T-cell (primary cell): ENCODE measurements around the gene FRG1. TPM values are rescaled to one million over a fixed set of nuclear protein-coding genes. Genes with fewer than 3 reads are reported as not detected.
"Not testable (repeated sequence)": the region's sequence is repeated elsewhere in the genome, so short reads cannot be mapped to it uniquely, and the experiment has no call there.

Experiments
- ATAC-seq, 4 experiments: fragments of 200-7000 bp in 3 of 4; fragments of 150-1000 bp in 1 of 4; cut with Tn5 transposase; replicated peaks in 1 of 4; 1 replicate in 3 of 4; 2 replicates in 1 of 4; pipeline ENCODE4 v1.10.0; 2021; ENCODE audit warnings: moderate library complexity in 3 of 4, mild to moderate bottlenecking in 2 of 4, moderate number of reproducible peaks in 1 of 4
- CTCF ChIA-PET, 2 donors: fragments of 300-600 bp; sonication (Branson Sonifier 250); formaldehyde crosslinking; loops; one replicate each; lab custom pipeline; 2022; ENCODE audit warnings: antibody characterized with exemption in 2 of 2; lab: Charles Lee
- POLR2A ChIA-PET, 2 donors: fragments of 300-600 bp; sonication (Branson Sonifier 250); formaldehyde crosslinking; loops; one replicate each; lab custom pipeline; 2022; ENCODE audit warnings: antibody characterized with exemption in 2 of 2; lab: Charles Lee
- DNase-seq, 35 experiments: peaks; one replicate each; pipeline versions ENCODE4 v3.0.0 to v3.0.0-alpha.2; 2013 to 2023
- H3K27ac ChIP-seq: one replicate; pipeline ENCODE4 v1.5.1; 2013; ENCODE audit warnings: low read length
- H3K27me3 ChIP-seq, 2 experiments: replicated peaks in 1 of 2; 1 replicate in 1 of 2; 2 replicates in 1 of 2; pipeline versions ENCODE4 v1.6.1 to v1.7.0; 2013; ENCODE audit warnings: low read length in 1 of 2, mixed read lengths in 1 of 2; ENCODE audit not compliant: control insufficient read depth in 2 of 2, insufficient read depth in 2 of 2; ENCODE audit errors: extremely low read depth in 1 of 2
- H3K36me3 ChIP-seq, 2 donors: 1 replicate in 1 of 2; 2 replicates in 1 of 2; pipeline versions ENCODE4 v1.6.1 to v1.7.0; 2013; ENCODE audit warnings: low read length in 1 of 2; ENCODE audit not compliant: control insufficient read depth in 2 of 2, insufficient read depth in 1 of 2; ENCODE audit errors: extremely low read depth in 1 of 2
- H3K4me1 ChIP-seq, 2 experiments: 1 replicate in 1 of 2; 2 replicates in 1 of 2; pipeline versions ENCODE4 v1.6.1 to v1.7.0; 2013; ENCODE audit warnings: low read length in 2 of 2, mixed read lengths in 1 of 2; ENCODE audit not compliant: insufficient read depth in 2 of 2, control insufficient read depth in 1 of 2; ENCODE audit errors: extremely low read depth in 1 of 2
- H3K4me3 ChIP-seq, 2 donors: 1 replicate in 1 of 2; 2 replicates in 1 of 2; pipeline versions ENCODE4 v1.5.1 to v1.7.0; 2013; ENCODE audit warnings: mild to moderate bottlenecking in 2 of 2, low read length in 1 of 2, moderate library complexity in 1 of 2; ENCODE audit not compliant: control insufficient read depth in 1 of 2; ENCODE audit errors: extremely low read depth in 1 of 2
- H3K9me3 ChIP-seq: 2 replicates; pipeline ENCODE4 v1.7.0; 2013
- H3K27ac Mint-ChIP-seq, 2 donors: one replicate each; pipeline ENCODE4 v1.8.0; 2020 to 2021; ENCODE audit warnings: mild to moderate bottlenecking in 2 of 2, mixed read lengths in 2 of 2
- H3K27me3 Mint-ChIP-seq, 2 donors: one replicate each; pipeline ENCODE4 v1.8.0; 2021 to 2022; ENCODE audit warnings: mixed read lengths in 2 of 2
- H3K36me3 Mint-ChIP-seq: one replicate; pipeline ENCODE4 v1.8.0; 2021; ENCODE audit warnings: mixed read lengths
- H3K4me1 Mint-ChIP-seq, 3 donors: one replicate each; pipeline ENCODE4 v1.8.0; 2020 to 2022; ENCODE audit warnings: mixed read lengths in 3 of 3, mild to moderate bottlenecking in 1 of 3
- H3K4me3 Mint-ChIP-seq, 3 donors: one replicate each; pipeline ENCODE4 v1.8.0; 2020 to 2022; ENCODE audit warnings: mild to moderate bottlenecking in 3 of 3, mixed read lengths in 3 of 3, moderate library complexity in 3 of 3
- H3K9me3 Mint-ChIP-seq, 3 donors: one replicate each; pipeline ENCODE4 v1.8.0; 2020 to 2022; ENCODE audit warnings: mixed read lengths in 3 of 3
- WGBS: methylation state at CpG from one replicate; pipeline ENCODE4 v1.1.5; 2013; ENCODE audit warnings: missing lambda C conversion rate; ENCODE audit not compliant: insufficient coverage; 5-methylcytosine and 5-hydroxymethylcytosine counted together
- total RNA-seq, 35 experiments: library from RNA in 6 of 35; stranded (reverse) in 6 of 35; fragments of 120-200 nt in 1 of 35; gene quantifications; one replicate each; pipeline versions ENCODE4 v1.2.1 to v1.2.4 and lab custom pipeline; 2013 to 2026

FRG1 gene
- total RNA-seq, 5 donors from 2014 or later (not counting 1 experiment from before 2014, with no cell fraction given): 42.4 to 52.9 (median 49.1) TPM

GRCh38 chr4:189969291-189969690 lies 28.6 kb downstream of the FRG1 start:
- H3K4me1 ChIP-seq, H3K27ac Mint-ChIP-seq, DNase-seq, H3K4me3 Mint-ChIP-seq, H3K9me3 ChIP-seq, POLR2A ChIA-PET, H3K27me3 ChIP-seq, H3K36me3 ChIP-seq, H3K4me1 Mint-ChIP-seq, H3K4me3 ChIP-seq, H3K36me3 Mint-ChIP-seq, H3K27ac ChIP-seq, CTCF ChIA-PET, ATAC-seq, H3K27me3 Mint-ChIP-seq: not testable (repeated sequence)
- H3K9me3 Mint-ChIP-seq: peaks cover 16 to 26% (median 18%) of the 10 kb centered on the region in 3 donors
- no CpG with 5 or more reads among the region's 1 CpG for WGBS

DNA sequence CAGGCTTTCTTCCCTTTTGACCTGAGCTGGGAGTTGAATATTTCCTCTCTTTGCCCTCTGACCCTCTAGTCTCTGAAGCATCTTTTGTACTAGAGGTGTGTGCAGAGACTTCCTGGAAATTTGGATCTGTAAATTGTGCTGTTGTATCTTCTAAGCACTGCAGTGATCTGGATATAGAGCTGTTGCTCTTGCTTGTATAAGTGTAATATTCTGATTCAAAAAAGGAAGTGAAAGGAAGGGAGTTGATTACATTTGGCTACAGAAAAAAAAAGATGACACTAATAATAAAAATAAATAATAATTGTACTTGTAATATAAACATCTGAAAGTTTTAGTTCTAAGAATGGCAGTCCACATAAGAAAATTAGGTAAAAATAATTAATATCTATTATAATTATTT lies 33.0 kb downstream of the FRG1 start:
- Histone ChIP-seq H3K27ac (no peak overlapping the region), H3K36me3 (no peaks in the 10 kb centered on the region), H3K9me3 (no peaks in the 10 kb centered on the region), H3K4me3 (no peak overlapping the region), H3K4me1 (no peaks in the 10 kb centered on the region), H3K27me3 (no peaks in the 10 kb centered on the region)
- no peak for DNase-seq
- H3K4me3 Mint-ChIP-seq: no peak overlapping the region
- no peak overlapping the region for H3K27ac Mint-ChIP-seq
- no peak for ATAC-seq
- ChIA-PET CTCF (no interaction called here), POLR2A (no interaction called here)
- peaks cover 0 to 6% (median 0%) of the 10 kb centered on the region in 3 donors for H3K9me3 Mint-ChIP-seq
- H3K36me3 Mint-ChIP-seq: no peaks in the 10 kb centered on the region
- peaks cover 3 to 8% of the 10 kb centered on the region in 2 donors for H3K27me3 Mint-ChIP-seq
- peaks cover 0 to 3% (median 0%) of the 10 kb centered on the region in 3 donors for H3K4me1 Mint-ChIP-seq

DNA sequence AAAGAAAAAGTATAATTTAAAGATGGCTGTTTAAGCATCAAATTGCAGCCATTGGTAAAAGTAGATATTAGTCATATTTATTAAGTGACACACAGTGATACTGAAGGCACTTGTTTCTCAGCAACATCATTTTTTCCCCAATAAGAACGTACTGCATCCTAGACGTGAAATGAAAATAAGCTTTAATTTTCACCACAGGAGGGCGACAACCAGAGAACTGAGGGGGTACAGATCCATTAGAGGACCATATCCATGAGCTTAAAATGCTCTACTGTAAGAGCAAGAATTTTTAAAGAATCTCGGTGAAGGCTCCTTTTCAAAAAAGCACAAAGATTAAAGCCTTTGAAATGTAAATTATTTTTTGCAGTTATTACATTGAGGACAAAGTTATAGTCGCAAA lies 33.4 kb downstream of the FRG1 start:
- no peaks in the 10 kb centered on the region for H3K27me3 ChIP-seq
- no peak overlapping the region for H3K27ac ChIP-seq
- Mint-ChIP-seq H3K36me3 (no peaks in the 10 kb centered on the region), H3K9me3 (peaks cover 0 to 6% (median 0%) of the 10 kb centered on the region in 3 donors), H3K4me1 (peaks cover 0 to 3% (median 0%) of the 10 kb centered on the region in 3 donors), H3K4me3 (no peak overlapping the region), H3K27me3 (peaks cover 3 to 8% of the 10 kb centered on the region in 2 donors), H3K27ac (no peak overlapping the region)
- H3K9me3 ChIP-seq: no peaks in the 10 kb centered on the region
- ChIA-PET POLR2A (no interaction called here), CTCF (no interaction called here)
- no peak overlapping the region for H3K4me3 ChIP-seq
- DNase-seq: no peak
- ATAC-seq: no peak
- H3K36me3 ChIP-seq: no peaks in the 10 kb centered on the region
- H3K4me1 ChIP-seq: no peaks in the 10 kb centered on the region
- WGBS: 0% methylated on average over 2 of the region's 5 CpGs

DNA sequence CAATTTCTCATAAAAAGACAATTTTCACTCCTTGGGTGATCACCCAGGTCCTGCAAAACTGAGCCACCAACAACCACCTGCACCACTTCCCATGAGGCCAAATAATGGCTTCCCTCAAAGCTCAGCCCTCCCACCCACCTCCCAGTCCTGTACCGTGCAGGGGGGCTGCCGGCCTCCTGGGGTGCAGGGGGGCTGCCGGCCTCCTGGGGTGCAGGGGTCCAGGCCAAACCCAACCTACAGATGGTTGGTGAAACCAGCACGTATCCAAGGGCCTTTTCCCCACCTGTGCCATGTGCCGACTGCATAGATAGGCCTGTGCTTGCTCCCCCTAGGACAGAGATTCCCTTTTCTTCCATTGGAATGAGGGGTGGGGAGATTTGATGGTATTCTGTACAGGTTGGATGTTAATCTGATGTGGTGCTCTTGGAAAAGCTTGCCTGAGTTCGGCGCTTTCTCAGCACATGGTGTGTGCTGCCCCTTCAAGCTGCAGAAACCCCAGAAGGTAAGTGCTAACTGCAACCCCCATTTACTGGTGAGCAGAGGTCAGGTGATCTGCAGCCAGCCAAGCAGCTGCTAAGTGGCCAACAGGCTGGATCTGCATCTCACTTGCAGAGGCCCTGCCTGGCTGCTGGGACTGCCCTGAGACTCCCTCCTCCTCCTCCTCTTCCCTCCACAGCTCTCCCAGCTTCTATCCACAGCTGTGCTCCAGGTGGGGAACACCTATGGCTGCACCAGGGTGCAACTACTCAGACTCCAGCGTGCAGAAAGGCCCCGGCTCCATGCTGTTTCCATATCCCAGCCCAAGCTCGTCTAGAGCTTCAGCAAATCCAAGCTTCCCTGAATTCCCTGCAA lies 38.8 kb downstream of the FRG1 start:
- Mint-ChIP-seq H3K9me3 (peaks cover 0 to 6% (median 0%) of the 10 kb centered on the region in 3 donors), H3K4me1 (no peaks in the 10 kb centered on the region), H3K27me3 (no peaks in the 10 kb centered on the region), H3K27ac (no peak overlapping the region), H3K4me3 (no peak overlapping the region), H3K36me3 (no peaks in the 10 kb centered on the region)
- no peaks in the 10 kb centered on the region for H3K9me3 ChIP-seq
- H3K36me3 ChIP-seq: no peaks in the 10 kb centered on the region
- POLR2A ChIA-PET: no interaction called here
- no peak for ATAC-seq
- no peak for DNase-seq
- H3K27ac ChIP-seq: no peak overlapping the region
- H3K27me3 ChIP-seq: no peaks in the 10 kb centered on the region
- WGBS: 46% methylated on average over 9 of the region's 10 CpGs
- CTCF ChIA-PET: no interaction called here
- no peak overlapping the region for H3K4me3 ChIP-seq
- no peaks in the 10 kb centered on the region for H3K4me1 ChIP-seq

GRCh38 chr4:189980292-189980691 lies 39.6 kb downstream of the FRG1 start:
- H3K36me3 Mint-ChIP-seq, H3K27me3 ChIP-seq, H3K27ac ChIP-seq, H3K4me1 Mint-ChIP-seq, H3K27me3 Mint-ChIP-seq, POLR2A ChIA-PET, H3K36me3 ChIP-seq, H3K4me1 ChIP-seq, CTCF ChIA-PET, H3K9me3 ChIP-seq, H3K27ac Mint-ChIP-seq, H3K4me3 Mint-ChIP-seq, H3K9me3 Mint-ChIP-seq, DNase-seq, ATAC-seq, H3K4me3 ChIP-seq: not testable (repeated sequence)
- 83% methylated on average over 2 of the region's 2 CpGs for WGBS

- no peak overlapping the region for H3K4me3 ChIP-seq
- no peaks in the 10 kb centered on the region for H3K9me3 ChIP-seq
- no peak for DNase-seq
- Mint-ChIP-seq H3K36me3 (no peaks in the 10 kb centered on the region), H3K27me3 (no peaks in the 10 kb centered on the region), H3K27ac (no peak overlapping the region), H3K4me1 (no peaks in the 10 kb centered on the region), H3K9me3 (peaks cover 0 to 6% (median 0%) of the 10 kb centered on the region in 3 donors), H3K4me3 (no peak overlapping the region)
- no peaks in the 10 kb centered on the region for H3K4me1 ChIP-seq
- no peaks in the 10 kb centered on the region for H3K36me3 ChIP-seq
- POLR2A ChIA-PET: no interaction called here
- H3K27me3 ChIP-seq: no peaks in the 10 kb centered on the region
- H3K27ac ChIP-seq: no peak overlapping the region
- 78% methylated on average over 7 of the region's 8 CpGs for WGBS
- CTCF ChIA-PET: no interaction called here
- ATAC-seq: no peak
Observed at GRCh38 chr4:189981970-189982369, 41.3 kb downstream of the FRG1 start.
